Renal pelvis (tissue), 4 donors: ENCODE measurements around the gene RAB23. TPM values are rescaled to one million over a fixed set of nuclear protein-coding genes. Genes with fewer than 3 reads are reported as not detected.

ENCODE experiments used
- DNase-seq: peaks from one replicate; pipeline ENCODE4 v3.0.0-alpha.2; 2013
- polyA plus RNA-seq, 3 donors: library from polyadenylated mRNA; unstranded; fragments of 120-200 nt; gene quantifications; one replicate each; pipeline ENCODE4 v1.2.1, GENCODE V29; 2013; ENCODE audit not compliant: insufficient read length in 3 of 3

Gene RAB23
- polyA plus RNA-seq, 3 donors: 30.9 to 35.0 (median 34.3) TPM

GRCh38 chr6:57195457-57195856 lies 26.6 kb downstream of the RAB23 start:
- no peak for DNase-seq

- DNase-seq: no peak
Measured at GRCh38 chr6:57193177-57193576, 28.9 kb downstream of the RAB23 start.

GRCh38 chr6:57190140-57190539 lies 32.0 kb downstream of the RAB23 start:
- no peak for DNase-seq

GRCh38 chr6:57183336-57183735 lies 38.8 kb downstream of the RAB23 start:
- DNase-seq: no peak

- DNase-seq: no peak
Measured at GRCh38 chr6:57182017-57182432, 40.1 kb downstream of the RAB23 start.

GRCh38 chr6:57180596-57180995 lies 41.5 kb downstream of the RAB23 start:
- no peak for DNase-seq

- DNase-seq: no peak
Measured at GRCh38 chr6:57177545-57178265, 44.4 kb downstream of the RAB23 start.

GRCh38 chr6:57174511-57174907 lies 47.6 kb downstream of the RAB23 start:
- DNase-seq: no peak

- no peak for DNase-seq
Measured at GRCh38 chr6:57173886-57174510, 48.1 kb downstream of the RAB23 start.

- DNase-seq: no peak
Measured at GRCh38 chr6:57173056-57173885, 48.8 kb downstream of the RAB23 start.

GRCh38 chr6:57172136-57173055 lies 49.7 kb downstream of the RAB23 start, which contains the start of gene BAG2:
TSS of gene BAG2 (plus strand) at chr6:57172326. CDS start at chr6:57172698, 372 bp downstream.
- peak; percentile 76 for DNase-seq

- no peak for DNase-seq
Measured at GRCh38 chr6:57165080-57165479, 57.0 kb downstream of the RAB23 start.

GRCh38 chr6:57163956-57164355 lies 58.2 kb downstream of the RAB23 start:
- no peak for DNase-seq

GRCh38 chr6:57162516-57162915 lies 59.6 kb downstream of the RAB23 start:
- no peak for DNase-seq

GRCh38 chr6:57162028-57162427 lies 60.1 kb downstream of the RAB23 start:
- no peak for DNase-seq

- no peak for DNase-seq
Measured at GRCh38 chr6:57159127-57159526, 63.0 kb downstream of the RAB23 start.

- no peak for DNase-seq
Measured at GRCh38 chr6:57158658-57159057, 63.4 kb downstream of the RAB23 start.

GRCh38 chr6:57147955-57148858 lies 73.9 kb downstream of the RAB23 start:
- DNase-seq: no peak

GRCh38 chr6:57147401-57147800 lies 74.7 kb downstream of the RAB23 start:
- DNase-seq: no peak

- no peak for DNase-seq
Measured at GRCh38 chr6:57143690-57144089, 78.4 kb downstream of the RAB23 start.

GRCh38 chr6:57142178-57142525 lies 80.0 kb downstream of the RAB23 start:
- no peak for DNase-seq
